ENCODE data around the gene TGFB2.

DNA sequence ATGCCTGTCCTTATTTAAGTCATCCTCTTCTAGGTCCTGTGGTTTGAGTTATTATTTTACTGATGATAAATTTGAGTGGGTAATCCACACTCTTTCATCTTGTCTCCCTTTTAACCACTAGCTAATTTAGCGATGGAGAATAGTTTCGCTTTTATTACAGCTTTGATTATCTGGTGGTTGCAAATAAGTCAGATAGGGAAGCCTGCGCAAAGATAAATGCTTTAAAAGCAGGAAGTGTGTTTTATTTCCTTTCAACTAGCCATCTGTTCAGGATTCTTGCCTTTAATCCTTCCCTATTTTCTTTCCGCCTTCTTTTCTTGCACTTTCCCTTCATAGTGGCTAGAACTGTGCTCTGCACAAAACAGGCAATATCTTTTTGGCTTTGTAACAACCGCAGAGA, 129.0 kb downstream of the TGFB2 start:
- TF ChIP-seq EZH2 (IDR thresholded peaks at IDR 0.05; ENCODE audit: insufficient read depth, poor library complexity, severe bottlenecking): no peak
- no peak for TF ChIP-seq EZH2phosphoT487 (IDR thresholded peaks at IDR 0.05; ENCODE audit: insufficient read depth, low read depth)

Data from GM23248 (cell line).